DOHH2 (cell line): Measurements from ENCODE around the gene LRTM2.

Experiments
- H3F3A ChIP-seq: fragments of 200-600 bp; sonication (generic), shearing (Covaris generic); 2 replicates; pipeline ENCODE4 v1.6.0; 2016; ENCODE audit warnings: antibody characterized with exemption, mild to moderate bottlenecking; ENCODE audit not compliant: control insufficient read depth, insufficient read depth
- H3K27ac ChIP-seq: fragments of 200-600 bp; sonication (generic); 2 replicates; pipeline ENCODE4 v1.5.1; 2014; ENCODE audit warnings: low read depth, mild to moderate bottlenecking, low read length, moderate library complexity
- H3K27me3 ChIP-seq: fragments of 200-600 bp; sonication (generic); 2 replicates; pipeline ENCODE4 v1.6.1; 2014; ENCODE audit warnings: mild to moderate bottlenecking, low read length, mixed read lengths; ENCODE audit not compliant: control insufficient read depth
- H3K36me3 ChIP-seq: fragments of 200-600 bp; sonication (generic); 2 replicates; pipeline ENCODE4 v1.6.1; 2014; ENCODE audit warnings: mild to moderate bottlenecking, low read length, moderate library complexity, mixed read lengths; ENCODE audit not compliant: control insufficient read depth
- H3K4me1 ChIP-seq: fragments of 200-600 bp; sonication (generic); 2 replicates; pipeline ENCODE4 v1.6.1; 2014; ENCODE audit warnings: mild to moderate bottlenecking, low read length, mixed read lengths; ENCODE audit not compliant: control insufficient read depth
- H3K4me2 ChIP-seq: fragments of 200-600 bp; sonication (generic); 2 replicates; pipeline ENCODE4 v1.6.0; 2014; ENCODE audit warnings: mild to moderate bottlenecking, low read length, moderate library complexity
- H3K4me3 ChIP-seq: fragments of 200-600 bp; sonication (generic); 2 replicates; pipeline ENCODE4 v1.5.1; 2014; ENCODE audit warnings: mild to moderate bottlenecking, low read length, mixed read lengths
- H3K79me2 ChIP-seq: fragments of 200-600 bp; sonication (generic); 2 replicates; pipeline ENCODE4 v1.6.1; 2014; ENCODE audit warnings: mild to moderate bottlenecking, low read length, mixed read lengths; ENCODE audit not compliant: control insufficient read depth
- H3K9me2 ChIP-seq: fragments of 200-600 bp; sonication (generic); replicated peaks from 2 replicates; pipeline ENCODE4 v1.6.1; 2014; ENCODE audit warnings: mild to moderate bottlenecking, low read length, mixed read lengths; ENCODE audit not compliant: control insufficient read depth
- H3K9me3 ChIP-seq: fragments of 200-600 bp; sonication (generic); 2 replicates; pipeline ENCODE4 v1.6.1; 2014; ENCODE audit warnings: antibody characterized with exemption, low read length, mixed read lengths; ENCODE audit not compliant: control insufficient read depth, insufficient read depth
- H4K20me1 ChIP-seq: fragments of 200-600 bp; sonication (generic); 2 replicates; pipeline ENCODE4 v1.6.0; 2014; ENCODE audit warnings: low read depth, mild to moderate bottlenecking, antibody characterized with exemption, low read length, moderate library complexity; ENCODE audit not compliant: control insufficient read depth, insufficient read depth
- EZH2phosphoT487 ChIP-seq: fragments of 200-600 bp; sonication (generic); IDR thresholded peaks from 2 replicates; pipeline ENCODE4 v1.6.1; 2017; ENCODE audit warnings: borderline replicate concordance, mild to moderate bottlenecking, antibody characterized with exemption, low read length, moderate library complexity, mixed read lengths
- TF ChIP-seq, protein P1 (sequence below): fragments of 200-600 bp; sonication (generic); IDR thresholded peaks from one replicate; pipeline ENCODE4 v1.5.1; 2014; ENCODE audit warnings: antibody characterized with exemption, mild to moderate bottlenecking, low read depth, low read length; ENCODE audit not compliant: poor library complexity, severe bottlenecking

LRTM2 gene

DNA sequence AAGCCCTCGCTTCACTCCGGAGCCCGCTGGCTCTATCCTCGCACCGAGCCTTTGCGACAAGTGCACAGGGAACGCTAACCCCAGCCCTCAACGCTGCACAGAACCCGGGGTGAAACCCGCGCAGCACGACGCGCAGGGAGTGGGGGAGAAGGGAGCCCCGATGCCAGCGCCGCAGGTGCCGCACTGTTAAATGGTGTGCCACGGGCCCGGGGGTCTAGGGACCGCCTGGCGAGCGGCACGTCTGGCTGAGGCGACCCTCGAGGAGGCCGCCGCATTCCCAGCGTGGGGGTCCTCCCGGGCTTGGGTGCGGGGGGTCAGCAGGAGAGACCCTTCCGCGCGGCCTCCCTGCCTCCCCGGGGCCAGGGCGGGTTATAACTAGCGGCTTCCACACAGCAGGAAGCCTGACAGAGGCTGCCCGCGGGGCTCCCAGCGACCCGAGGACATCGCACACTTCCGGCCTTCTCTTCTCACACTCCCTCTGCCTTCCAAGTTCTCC, 23.8 kb upstream of the LRTM2 start:
- peaks cover 2% of the 10 kb centered on the region for H3F3A ChIP-seq
- H3K4me3 ChIP-seq = peak overlapping the region; percentile 85
- H3K27me3 ChIP-seq = no peaks in the 10 kb centered on the region
- peaks cover under 1% of the 10 kb centered on the region; the same call in 1 of the 2 replicates for H4K20me1 ChIP-seq
- no peaks in the 10 kb centered on the region for H3K9me3 ChIP-seq
- peak overlapping the region; percentile 100 for H3K4me2 ChIP-seq
- H3K9me2 ChIP-seq = no peaks in the 10 kb centered on the region
- H3K36me3 ChIP-seq = no peaks in the 10 kb centered on the region
- H3K79me2 ChIP-seq = peaks cover 3% of the 10 kb centered on the region; the same call in 1 of the 2 replicates
- peaks cover 44% of the 10 kb centered on the region for H3K4me1 ChIP-seq
- H3K27ac ChIP-seq = peak overlapping the region; percentile 53
- TF ChIP-seq EZH2phosphoT487 = no peak
- TF ChIP-seq, protein P1, sequence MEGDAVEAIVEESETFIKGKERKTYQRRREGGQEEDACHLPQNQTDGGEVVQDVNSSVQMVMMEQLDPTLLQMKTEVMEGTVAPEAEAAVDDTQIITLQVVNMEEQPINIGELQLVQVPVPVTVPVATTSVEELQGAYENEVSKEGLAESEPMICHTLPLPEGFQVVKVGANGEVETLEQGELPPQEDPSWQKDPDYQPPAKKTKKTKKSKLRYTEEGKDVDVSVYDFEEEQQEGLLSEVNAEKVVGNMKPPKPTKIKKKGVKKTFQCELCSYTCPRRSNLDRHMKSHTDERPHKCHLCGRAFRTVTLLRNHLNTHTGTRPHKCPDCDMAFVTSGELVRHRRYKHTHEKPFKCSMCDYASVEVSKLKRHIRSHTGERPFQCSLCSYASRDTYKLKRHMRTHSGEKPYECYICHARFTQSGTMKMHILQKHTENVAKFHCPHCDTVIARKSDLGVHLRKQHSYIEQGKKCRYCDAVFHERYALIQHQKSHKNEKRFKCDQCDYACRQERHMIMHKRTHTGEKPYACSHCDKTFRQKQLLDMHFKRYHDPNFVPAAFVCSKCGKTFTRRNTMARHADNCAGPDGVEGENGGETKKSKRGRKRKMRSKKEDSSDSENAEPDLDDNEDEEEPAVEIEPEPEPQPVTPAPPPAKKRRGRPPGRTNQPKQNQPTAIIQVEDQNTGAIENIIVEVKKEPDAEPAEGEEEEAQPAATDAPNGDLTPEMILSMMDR = no peak

DNA sequence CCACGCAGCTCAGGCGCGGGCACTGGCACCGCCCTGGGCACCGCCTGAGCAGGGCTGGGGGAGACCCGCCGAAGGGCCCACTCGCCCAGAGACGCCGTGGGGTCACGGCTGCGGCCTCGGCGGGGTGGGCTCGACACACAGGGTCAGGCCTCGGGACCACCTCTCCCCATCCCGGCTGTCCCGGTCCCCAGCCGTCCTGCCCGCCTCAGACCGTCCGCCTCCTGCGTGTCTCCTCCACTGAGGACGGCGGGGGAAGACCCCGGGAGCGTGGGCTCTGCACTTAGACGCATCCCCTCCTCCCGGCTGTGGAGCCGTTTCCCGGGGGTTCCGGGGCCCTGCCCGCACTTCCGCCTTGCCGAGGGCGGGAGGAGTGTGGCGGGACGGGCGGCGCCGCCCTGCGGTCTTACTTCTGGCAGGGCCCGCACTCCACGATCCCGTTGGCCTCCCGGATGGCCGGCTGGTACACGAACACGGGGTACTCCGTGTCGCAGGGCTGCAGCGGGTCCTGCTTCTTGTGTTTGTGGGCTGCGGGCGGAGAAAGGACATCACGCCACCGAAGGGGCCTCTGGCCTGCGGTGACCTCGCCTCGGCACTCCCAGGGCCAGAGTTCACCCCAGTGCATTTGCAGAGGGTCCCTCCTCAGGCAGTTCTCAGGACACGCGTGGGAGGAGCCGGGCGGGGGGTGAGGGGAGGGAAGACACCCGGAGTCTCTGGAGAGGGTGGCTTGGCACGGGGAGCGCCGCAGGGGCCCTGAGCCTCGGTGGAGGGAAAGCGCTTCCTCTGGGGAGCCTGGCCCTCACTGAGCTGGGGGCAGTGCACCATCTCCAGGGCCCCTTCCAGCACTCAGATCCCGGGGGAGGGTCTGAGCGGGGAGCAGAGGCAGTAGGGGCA, 23.1 kb upstream of the LRTM2 start:
- Histone ChIP-seq H3K9me2 (no peaks in the 10 kb centered on the region), H3K27me3 (no peaks in the 10 kb centered on the region), H3K27ac (peak overlapping the region; percentile 53), H3K9me3 (no peaks in the 10 kb centered on the region), H3K4me2 (peak overlapping the region; percentile 100), H4K20me1 (no peaks in the 10 kb centered on the region), H3K36me3 (no peaks in the 10 kb centered on the region), H3K4me1 (peaks cover 43% of the 10 kb centered on the region), H3K4me3 (peak overlapping the region; percentile 85), H3F3A (peaks cover 2% of the 10 kb centered on the region), H3K79me2 (peaks cover 3% of the 10 kb centered on the region; the same call in 1 of the 2 replicates)
- TF ChIP-seq, protein P1 = peak; percentile 20
- no peak for TF ChIP-seq EZH2phosphoT487

DNA sequence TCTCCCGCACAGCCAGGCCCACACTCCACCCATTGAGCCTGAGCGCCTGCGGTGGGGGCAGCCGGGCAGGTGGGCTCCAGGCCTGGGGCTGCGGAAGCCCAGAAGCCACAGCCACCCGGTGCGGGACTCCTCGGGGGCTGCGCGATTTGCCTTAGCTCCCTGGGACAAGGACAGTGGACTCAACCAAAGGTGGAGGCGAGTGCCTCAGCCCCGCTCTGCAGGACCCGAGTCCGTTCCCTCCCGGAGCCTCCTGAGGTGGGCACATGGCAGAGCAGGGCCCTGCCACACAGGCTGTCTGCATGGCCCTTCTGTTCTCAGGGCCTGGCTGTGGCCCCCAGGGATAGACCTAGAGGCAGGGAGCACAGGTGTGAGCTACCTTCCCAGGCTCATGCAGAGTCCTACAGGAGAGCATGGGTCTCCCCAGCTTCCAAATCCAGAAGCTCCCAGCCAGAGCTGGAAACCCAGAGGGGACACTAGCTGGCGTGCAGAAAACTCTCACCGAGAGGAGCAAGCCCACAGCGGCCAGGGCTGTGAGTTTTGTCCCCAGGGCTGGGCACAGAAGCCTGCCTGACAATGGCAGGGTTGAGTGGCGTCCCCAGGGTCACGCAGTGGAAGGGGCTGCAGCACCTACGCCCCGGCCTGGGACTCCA, 22.2 kb upstream of the LRTM2 start:
- Histone ChIP-seq H3K9me2 (no peaks in the 10 kb centered on the region), H3K27ac (no peak overlapping the region), H3K4me3 (peak overlapping the region; percentile 85), H3K4me2 (peak overlapping the region; percentile 100), H3K4me1 (peaks cover 43% of the 10 kb centered on the region), H3K9me3 (no peaks in the 10 kb centered on the region), H3K79me2 (peaks cover 3% of the 10 kb centered on the region; the same call in 1 of the 2 replicates), H3K36me3 (no peaks in the 10 kb centered on the region), H3K27me3 (no peaks in the 10 kb centered on the region), H4K20me1 (no peaks in the 10 kb centered on the region), H3F3A (peaks cover 2% of the 10 kb centered on the region)
- TF ChIP-seq, protein P1 = no peak
- TF ChIP-seq EZH2phosphoT487 = no peak
